Measurements from ENCODE around the gene PITRM1.
A peak's percentile ranks its signal among the peaks of the same experiment; 100 is the strongest.
"Not testable (repeated sequence)": the region's sequence is repeated elsewhere in the genome, so short reads cannot be mapped to it uniquely, and the experiment has no call there.

The PITRM1 gene

DNA sequence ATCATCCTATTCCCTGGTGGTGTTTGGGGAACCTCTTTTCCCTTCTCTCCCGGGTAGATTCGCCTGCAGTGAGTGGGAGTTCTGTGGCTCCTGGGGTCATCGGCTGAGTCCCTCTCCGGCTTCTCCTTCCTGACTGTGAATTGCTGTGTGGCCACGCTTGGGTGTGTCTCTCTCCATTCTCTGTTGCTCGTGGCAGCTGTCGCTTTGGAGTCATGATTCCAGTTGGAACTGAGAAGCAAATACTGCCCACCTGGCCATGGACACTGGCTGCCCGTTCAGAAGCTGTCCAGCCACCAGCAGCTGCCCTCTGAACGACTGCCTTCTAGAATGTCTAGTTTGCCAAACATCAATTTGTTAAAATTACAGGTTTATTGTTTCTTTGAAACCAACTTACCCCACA lies 23.1 kb upstream of the PITRM1 start:
- H3K36me3 Mint-ChIP-seq (ENCODE audit: low read depth), result no peaks in the 10 kb centered on the region
- no peak overlapping the region for H3K4me3 Mint-ChIP-seq
- TF ChIP-seq, protein P1, sequence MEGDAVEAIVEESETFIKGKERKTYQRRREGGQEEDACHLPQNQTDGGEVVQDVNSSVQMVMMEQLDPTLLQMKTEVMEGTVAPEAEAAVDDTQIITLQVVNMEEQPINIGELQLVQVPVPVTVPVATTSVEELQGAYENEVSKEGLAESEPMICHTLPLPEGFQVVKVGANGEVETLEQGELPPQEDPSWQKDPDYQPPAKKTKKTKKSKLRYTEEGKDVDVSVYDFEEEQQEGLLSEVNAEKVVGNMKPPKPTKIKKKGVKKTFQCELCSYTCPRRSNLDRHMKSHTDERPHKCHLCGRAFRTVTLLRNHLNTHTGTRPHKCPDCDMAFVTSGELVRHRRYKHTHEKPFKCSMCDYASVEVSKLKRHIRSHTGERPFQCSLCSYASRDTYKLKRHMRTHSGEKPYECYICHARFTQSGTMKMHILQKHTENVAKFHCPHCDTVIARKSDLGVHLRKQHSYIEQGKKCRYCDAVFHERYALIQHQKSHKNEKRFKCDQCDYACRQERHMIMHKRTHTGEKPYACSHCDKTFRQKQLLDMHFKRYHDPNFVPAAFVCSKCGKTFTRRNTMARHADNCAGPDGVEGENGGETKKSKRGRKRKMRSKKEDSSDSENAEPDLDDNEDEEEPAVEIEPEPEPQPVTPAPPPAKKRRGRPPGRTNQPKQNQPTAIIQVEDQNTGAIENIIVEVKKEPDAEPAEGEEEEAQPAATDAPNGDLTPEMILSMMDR (IDR thresholded peaks at IDR 0.05), result no peak
- no peak overlapping the region for H3K27ac Mint-ChIP-seq
- DNase-seq, result no peak
- peaks cover 66% of the 10 kb centered on the region for H3K4me1 Mint-ChIP-seq
- H3K9me3 Mint-ChIP-seq, result no peaks in the 10 kb centered on the region
- H3K27me3 Mint-ChIP-seq (ENCODE audit: low read depth, poor library complexity), result peaks cover 12% of the 10 kb centered on the region

DNA sequence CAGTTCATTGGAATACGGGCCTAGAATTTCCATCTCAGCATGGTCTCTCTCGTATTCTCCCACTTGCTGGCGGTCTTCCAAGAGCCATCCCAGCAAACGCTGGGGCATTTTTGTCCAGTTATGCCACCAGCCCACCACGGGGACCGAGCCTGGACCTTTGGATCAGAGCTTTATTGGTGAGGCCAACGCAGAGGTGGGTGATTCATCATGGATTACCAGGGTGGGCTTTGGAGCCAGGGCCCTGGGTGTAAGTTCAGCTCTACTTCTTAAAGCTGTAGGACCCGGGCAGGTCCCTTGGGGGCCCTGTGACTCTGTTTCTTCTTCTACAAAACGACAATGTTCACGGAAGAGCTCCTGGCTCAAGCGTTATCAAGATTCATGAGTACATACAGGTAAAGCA lies 22.7 kb upstream of the PITRM1 start:
- TF ChIP-seq, protein P1 (IDR thresholded peaks at IDR 0.05), result no peak
- no peaks in the 10 kb centered on the region for H3K9me3 Mint-ChIP-seq
- peaks cover 14% of the 10 kb centered on the region for H3K27me3 Mint-ChIP-seq (ENCODE audit: low read depth, poor library complexity)
- no peaks in the 10 kb centered on the region for H3K36me3 Mint-ChIP-seq (ENCODE audit: low read depth)
- peaks cover 62% of the 10 kb centered on the region for H3K4me1 Mint-ChIP-seq
- no peak overlapping the region for H3K4me3 Mint-ChIP-seq
- no peak overlapping the region for H3K27ac Mint-ChIP-seq
- no peak for DNase-seq

DNA sequence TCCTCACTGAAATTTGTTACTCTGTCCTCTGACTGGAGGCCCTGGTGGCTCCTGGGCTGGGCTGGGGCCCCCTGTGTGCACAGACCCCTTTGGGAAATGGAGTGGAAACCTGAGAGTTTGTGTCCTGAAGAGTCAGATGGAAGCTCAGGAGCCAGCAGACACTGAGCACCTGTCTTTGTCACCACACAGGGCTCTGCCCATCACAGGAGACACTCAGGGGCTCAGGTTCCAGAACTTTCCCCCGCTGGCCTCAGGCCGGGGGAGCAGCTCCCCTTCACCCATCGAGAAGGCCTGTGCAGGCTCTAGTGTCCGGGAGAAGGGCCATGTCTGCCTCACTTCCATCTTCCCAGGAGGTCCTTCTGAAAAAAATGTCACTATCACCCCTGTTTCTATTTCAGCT lies 22.3 kb upstream of the PITRM1 start:
- Mint-ChIP-seq H3K4me1 (peaks cover 58% of the 10 kb centered on the region), H3K4me3 (no peak overlapping the region), H3K27ac (peak overlapping the region; percentile 78), H3K36me3 (ENCODE audit: low read depth) (no peaks in the 10 kb centered on the region), H3K9me3 (no peaks in the 10 kb centered on the region), H3K27me3 (ENCODE audit: low read depth, poor library complexity) (peaks cover 10% of the 10 kb centered on the region)
- TF ChIP-seq, protein P1 (IDR thresholded peaks at IDR 0.05), result no peak
- no peak for DNase-seq

DNA sequence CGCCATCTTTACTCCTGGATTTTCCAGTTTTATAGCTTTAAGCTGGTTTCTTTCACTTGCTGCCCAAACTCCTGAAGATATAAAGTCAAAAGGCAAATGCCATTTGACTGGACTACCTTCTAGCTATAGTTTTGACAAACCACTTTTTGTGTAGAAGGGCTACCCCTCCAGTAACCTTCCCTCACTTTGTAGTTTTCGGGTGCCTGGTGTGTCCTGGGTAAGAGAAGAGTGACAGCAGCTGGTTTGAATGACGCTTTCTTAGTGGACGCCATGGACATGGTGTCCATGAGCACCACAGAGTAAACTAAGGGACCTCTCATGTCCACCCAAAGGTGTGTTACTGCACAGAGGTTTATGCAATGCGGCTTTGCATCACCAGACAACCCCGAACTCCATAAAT lies 21.2 kb upstream of the PITRM1 start:
- H3K4me3 Mint-ChIP-seq, result no peak overlapping the region
- no peak for DNase-seq
- no peaks in the 10 kb centered on the region for H3K36me3 Mint-ChIP-seq (ENCODE audit: low read depth)
- peaks cover 49% of the 10 kb centered on the region for H3K4me1 Mint-ChIP-seq
- TF ChIP-seq, protein P1 (IDR thresholded peaks at IDR 0.05), result no peak
- no peak overlapping the region for H3K27ac Mint-ChIP-seq
- peaks cover 5% of the 10 kb centered on the region for H3K27me3 Mint-ChIP-seq (ENCODE audit: low read depth, poor library complexity)
- no peaks in the 10 kb centered on the region for H3K9me3 Mint-ChIP-seq

DNA sequence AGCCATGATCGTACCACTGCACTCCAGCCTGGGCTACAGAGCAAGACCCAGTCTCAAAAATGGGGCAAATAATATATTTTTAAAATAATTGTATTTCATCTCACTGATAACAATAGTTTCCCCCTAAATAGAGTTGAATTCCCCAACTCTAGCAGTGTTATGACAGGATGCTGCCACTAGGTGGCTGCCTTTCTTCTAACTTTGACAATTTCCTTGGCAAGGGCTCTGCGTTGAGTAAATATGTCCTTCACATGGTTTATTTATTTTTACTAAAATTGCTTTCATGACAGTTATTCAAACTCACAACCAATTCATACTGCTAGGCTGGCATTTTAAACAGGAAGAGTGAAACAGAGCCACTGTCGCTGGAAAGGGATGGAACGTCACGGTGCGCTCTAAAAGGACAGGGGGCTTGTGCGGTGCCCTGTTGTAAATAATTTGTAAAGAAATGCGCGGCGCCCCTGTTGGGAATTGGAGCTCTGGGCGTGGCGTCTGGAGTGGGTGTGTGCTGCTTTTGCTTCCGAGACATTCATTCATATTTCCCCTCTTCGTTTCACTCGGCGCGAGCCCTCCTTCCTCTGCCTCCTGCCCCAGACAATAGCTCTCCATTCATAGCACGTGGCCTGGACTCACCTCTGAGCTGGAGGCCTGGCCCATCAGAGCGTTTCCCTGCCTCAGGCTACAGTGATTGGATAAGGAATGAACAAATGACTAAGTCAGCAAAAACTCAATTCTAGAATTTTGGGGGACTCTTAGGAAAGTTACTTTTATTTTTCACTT lies 20.5 kb upstream of the PITRM1 start:
- peaks cover 5% of the 10 kb centered on the region for H3K27me3 Mint-ChIP-seq (ENCODE audit: low read depth, poor library complexity)
- peak; percentile 56 for DNase-seq
- TF ChIP-seq, protein P1 (IDR thresholded peaks at IDR 0.05), result peak; percentile 87
- H3K36me3 Mint-ChIP-seq (ENCODE audit: low read depth), result no peaks in the 10 kb centered on the region
- H3K27ac Mint-ChIP-seq, result no peak overlapping the region
- H3K4me1 Mint-ChIP-seq, result peaks cover 42% of the 10 kb centered on the region
- no peak overlapping the region for H3K4me3 Mint-ChIP-seq
- H3K9me3 Mint-ChIP-seq, result no peaks in the 10 kb centered on the region

DNA sequence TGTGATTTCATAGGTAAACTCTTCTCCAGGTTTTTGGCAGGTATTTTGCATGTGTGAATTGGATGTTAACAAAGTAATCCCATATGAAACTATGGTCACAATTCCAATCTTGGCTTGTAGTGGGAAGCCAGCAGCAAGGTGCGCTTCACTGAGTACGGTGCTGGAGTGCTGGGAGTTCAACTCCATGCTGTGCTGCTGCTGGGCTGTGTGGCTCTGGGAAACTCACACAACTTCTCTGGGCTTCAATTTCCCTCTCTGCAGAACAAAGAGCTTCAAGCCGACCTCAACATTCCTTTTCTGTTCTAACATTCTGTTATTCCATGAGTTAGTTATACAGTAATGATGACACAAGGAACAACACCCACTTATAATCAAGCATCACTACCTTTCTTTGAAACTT lies 18.2 kb upstream of the PITRM1 start:
- TF ChIP-seq, protein P1 (IDR thresholded peaks at IDR 0.05), result no peak
- peaks cover 5% of the 10 kb centered on the region for H3K27me3 Mint-ChIP-seq (ENCODE audit: low read depth, poor library complexity)
- H3K9me3 Mint-ChIP-seq, result peaks cover 6% of the 10 kb centered on the region
- DNase-seq, result no peak
- H3K36me3 Mint-ChIP-seq (ENCODE audit: low read depth), result no peaks in the 10 kb centered on the region
- H3K4me3 Mint-ChIP-seq, result no peak overlapping the region
- peaks cover 28% of the 10 kb centered on the region for H3K4me1 Mint-ChIP-seq
- no peak overlapping the region for H3K27ac Mint-ChIP-seq

DNA sequence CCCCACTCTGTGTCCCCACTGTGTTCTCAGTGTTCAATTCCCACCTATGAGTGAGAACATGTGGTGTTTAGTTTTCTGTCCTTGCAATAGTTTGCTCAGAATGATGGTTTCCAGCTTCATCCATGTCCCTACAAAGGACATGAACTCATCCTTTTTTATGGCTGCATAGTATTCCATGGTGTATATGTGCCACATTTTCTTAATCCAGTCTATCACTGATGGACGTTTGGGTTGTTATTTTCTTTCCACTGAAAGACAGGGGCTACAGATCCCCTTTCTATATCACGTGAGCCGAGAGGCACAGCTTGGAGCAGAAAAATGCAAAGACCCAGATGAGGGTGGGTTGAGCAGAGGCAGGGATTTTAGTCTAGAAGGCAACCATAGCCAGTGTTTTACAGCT lies 14.6 kb upstream of the PITRM1 start:
- not testable (repeated sequence) for H3K4me3 Mint-ChIP-seq; H3K4me1 Mint-ChIP-seq; DNase-seq; H3K27ac Mint-ChIP-seq; H3K36me3 Mint-ChIP-seq (ENCODE audit: low read depth)
- Mint-ChIP-seq H3K27me3 (ENCODE audit: low read depth, poor library complexity) (peaks cover 12% of the 10 kb centered on the region), H3K9me3 (peaks cover 14% of the 10 kb centered on the region)

Measured in nephron progenitor cell (in vitro differentiated cells).